Measurements from ENCODE around the gene PRKAG2.

Gene PRKAG2

DNA sequence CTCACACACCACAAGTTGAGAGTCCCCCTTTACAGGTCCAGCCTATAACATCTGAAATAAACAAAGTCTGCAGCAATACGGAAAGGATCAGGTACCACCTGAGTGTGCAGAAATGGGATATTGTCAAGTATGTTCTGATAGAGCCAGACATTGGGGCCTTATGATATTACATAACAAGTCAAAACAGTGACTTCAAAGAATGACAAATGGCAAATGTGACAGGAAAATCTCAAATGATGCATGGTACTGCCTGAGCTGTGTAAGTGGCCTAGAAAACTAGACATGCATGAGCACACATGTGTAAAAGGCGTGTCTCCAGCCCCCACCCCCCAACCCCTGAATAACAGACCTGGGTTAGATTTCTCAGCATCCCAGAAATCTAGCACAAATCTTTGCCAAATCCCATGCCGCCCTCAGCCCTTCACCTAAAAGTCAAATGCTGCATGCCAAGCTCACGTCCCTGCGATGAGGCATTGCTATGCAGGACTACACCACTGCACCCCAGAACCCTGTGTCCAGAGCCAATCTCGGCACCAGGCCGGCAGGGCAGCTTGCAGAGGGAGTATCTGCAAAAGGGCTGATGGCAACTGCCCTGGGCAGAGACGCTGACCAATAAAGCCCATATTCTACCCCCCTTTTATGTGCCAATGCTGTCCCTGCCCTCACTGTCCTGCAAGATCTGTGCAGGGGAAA, 58.8 kb downstream of the PRKAG2 start:
- DNase-seq (ENCODE audit: low spot score) = no peak

DNA sequence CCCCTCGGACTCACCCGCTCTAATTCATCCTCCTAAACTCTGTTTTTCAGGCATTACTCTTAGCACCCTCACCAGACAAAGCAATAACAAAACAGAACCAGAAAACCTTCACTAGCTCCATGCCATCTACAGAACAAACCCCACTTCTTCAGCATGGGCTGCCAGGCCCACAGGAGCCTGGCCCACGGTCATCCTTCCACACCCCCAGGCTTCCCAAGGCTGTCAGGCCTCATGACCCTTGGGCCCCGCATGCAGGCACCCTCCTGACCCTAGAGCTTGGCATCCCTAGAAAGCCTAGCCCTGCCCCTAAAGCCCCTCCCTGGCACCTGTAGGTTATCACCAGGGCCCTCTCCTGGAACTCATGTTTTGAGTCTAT, 59.6 kb downstream of the PRKAG2 start:
- no peak for DNase-seq (ENCODE audit: low spot score)

DNA sequence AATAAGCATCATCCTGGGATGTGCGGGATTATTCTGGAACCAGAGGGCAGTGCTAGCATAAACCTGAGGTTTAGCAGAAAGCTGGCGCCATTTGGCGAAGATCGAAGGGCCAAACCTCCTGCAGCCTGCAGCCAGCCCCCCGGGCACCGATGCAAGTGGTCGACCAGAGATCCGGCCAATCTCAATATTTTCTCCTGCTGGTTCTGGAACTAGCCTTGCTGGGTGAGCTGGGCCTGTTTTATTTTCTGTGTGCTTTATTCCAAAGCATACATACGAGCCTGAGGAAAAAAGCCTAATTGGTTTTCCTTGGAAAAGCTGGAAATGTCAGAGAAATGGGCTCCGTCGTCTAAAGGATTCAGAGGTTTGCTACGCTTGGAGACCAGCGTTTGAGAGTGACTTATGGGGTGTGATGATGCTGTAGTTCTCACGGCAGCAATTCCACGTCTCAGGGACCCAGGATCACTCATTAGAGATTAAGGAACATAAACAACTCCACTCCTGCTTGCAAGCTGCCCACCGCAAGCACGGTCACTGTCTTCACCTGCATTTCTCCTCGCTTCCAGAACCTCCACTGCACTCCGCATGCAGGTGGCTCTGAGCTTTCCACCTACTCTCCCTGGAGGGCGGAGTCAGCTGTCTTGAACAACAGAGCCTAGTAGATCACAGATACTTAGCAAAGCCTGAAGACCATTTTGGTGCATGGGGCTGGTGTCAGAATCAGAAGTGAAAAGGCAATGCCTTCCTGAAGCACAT, 60.2 kb downstream of the PRKAG2 start:
- no peak for DNase-seq (ENCODE audit: low spot score)

DNA sequence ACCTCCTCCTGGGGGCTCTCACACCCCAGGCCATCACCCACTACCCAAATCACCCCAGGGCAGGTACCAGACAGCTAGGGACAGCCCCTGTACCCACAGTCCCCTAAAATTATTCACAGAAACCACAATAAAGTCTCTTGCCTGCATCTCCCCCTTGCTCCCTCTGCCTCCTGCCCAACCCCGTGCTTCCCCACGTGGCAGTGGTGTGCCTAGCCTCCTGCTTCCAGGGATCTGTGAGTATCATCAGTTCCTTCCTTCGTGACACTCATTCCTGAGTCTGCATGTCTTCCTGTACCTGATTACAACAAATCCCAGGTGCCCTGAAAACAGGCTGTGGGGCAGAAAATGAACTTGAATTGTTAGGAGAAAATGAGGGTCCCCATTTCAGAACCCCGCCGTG, 61.5 kb downstream of the PRKAG2 start:
- DNase-seq (ENCODE audit: low spot score) = no peak

DNA sequence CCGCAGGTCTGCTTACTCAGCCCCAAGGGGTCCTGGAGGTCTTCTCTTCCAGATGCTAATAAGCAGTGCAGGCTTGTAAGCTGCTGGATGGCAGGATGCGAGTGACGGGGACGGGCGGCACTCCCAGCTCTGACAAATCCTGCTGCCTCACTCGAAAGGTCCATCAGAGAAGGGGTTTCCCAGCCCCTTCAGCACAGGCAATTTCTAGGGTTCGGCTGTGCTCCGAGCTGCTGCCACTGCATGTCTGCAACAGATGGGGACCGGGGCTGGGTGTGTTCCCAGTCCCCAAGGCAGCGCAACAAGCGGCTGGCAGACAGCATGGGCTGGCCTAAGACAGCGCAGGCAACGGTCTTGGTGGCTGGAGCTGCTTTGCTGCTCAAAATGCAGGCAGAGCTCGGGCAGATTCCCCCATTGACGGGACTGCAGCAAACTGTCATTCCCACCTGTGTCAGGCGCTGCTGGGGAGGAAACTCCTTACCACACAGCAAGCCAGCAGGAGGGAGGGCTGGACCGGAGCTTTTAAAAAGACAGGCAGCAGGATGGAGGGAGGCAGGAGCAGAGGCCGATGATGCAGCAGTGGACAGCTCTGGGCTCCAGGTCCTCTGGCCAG, 62.4 kb downstream of the PRKAG2 start:
- no peak for DNase-seq (ENCODE audit: low spot score)

DNA sequence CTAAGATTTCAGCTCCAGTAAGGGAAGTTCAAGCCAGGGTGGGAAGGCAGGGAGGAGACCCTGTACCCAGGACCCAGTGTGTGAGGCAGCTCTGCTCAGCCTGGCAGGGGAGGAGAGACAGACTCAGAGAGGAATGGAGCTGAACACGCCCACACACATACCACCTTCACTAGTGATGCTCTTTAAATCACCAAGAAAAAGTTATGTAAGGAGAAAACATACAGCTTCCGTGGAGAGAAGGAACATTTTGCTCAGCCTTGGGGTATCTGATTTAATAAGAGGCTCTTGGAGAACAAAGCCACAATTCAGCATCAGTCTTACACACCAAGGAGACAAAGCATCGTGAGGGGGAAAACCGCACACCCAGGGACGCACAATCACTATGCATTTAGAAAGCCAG, 62.9 kb downstream of the PRKAG2 start:
- no peak for DNase-seq (ENCODE audit: low spot score)

DNA sequence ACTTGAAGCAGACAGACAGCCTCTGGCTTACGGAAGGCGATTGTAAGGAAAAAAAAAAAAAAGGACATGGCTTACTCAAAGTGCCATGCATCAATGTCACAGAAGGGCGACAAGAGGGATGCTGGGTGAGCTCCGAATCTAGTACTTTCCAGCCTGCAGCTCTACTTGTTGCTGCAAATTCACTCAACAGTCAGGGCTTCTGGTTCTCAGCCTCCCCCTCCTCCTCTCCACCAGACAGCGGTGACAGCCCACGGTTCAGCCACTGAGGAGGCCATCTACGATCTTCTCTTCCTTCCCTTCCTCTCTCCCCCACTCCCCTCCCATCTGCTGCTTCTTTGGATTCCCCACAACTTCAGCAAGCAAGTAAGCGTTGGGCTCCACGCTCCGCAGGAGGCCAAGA, 63.5 kb downstream of the PRKAG2 start:
- DNase-seq (ENCODE audit: low spot score) = no peak

DNA sequence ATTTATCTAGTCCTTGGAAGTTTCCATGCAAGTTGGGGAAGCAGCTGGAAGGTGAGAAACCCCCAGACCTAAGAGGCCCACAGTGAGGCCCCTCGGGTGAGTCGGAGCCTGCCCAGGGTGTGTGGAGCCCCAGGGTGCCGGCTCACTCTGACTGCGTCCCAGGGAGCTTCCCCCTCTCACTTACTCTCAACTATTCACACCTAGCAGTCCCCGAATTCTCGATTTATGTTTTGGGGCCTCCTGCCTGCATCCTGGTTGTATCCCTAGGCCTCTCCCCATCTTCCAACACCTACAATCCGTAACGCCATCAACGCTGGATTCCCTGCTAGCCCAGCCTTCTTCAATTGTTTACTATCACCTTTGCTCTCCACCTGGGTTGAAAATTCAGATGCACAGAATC, 63.9 kb downstream of the PRKAG2 start:
- DNase-seq (ENCODE audit: low spot score) = no peak

DNA sequence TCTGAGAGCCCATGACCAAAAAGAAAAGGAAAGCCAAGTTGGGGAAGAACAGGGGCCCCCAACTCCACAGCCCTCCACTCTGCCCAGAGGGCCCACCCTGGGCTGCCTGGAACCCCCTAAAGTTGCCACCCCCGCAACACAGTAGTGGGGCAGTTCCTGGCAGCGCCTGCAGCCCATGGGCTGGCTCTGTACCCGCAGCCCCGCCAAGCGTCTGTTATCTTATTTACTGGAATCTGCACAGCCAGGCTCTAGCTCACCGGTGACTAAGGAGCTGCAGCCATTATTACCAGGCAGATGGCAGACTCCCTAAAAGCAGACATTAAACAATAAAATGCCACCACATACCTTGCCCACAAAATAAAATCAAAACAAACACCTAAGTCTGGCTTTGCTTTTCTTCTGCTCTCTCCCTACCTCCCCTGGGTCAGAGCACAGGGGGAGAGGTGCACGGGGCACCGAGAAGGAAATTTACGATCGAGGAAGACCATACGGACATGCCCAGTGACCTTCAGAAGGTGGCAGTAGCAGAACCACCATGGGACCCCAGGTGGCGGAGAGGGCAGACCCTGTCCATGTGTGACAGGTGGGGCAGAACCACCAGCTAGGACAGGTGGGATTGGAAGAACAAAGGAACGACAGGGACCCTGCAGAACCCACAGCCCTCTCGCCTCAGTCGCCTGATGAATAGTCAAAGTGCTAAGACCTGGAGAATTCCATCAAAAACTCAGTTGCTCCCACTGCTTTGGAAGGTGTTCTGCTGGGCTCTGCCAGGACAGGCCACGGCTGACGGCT, 66.3 kb downstream of the PRKAG2 start:
- DNase-seq (ENCODE audit: low spot score) = no peak

DNA sequence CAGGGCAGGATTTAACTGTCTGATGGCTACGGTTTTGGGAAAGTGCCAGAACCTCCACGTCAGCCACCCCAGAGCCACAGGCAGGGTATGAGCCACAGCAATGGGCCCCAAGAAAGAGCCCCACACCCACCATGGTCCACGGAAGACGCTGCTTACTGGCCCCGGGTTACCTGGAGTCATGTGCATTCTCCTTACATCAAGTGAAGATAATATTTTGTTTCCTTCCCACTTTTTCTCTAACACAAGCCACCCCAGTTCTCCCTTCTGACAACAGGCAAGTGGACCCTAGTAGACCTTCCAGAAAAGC, 67.1 kb downstream of the PRKAG2 start:
- DNase-seq (ENCODE audit: low spot score) = no peak

DNA sequence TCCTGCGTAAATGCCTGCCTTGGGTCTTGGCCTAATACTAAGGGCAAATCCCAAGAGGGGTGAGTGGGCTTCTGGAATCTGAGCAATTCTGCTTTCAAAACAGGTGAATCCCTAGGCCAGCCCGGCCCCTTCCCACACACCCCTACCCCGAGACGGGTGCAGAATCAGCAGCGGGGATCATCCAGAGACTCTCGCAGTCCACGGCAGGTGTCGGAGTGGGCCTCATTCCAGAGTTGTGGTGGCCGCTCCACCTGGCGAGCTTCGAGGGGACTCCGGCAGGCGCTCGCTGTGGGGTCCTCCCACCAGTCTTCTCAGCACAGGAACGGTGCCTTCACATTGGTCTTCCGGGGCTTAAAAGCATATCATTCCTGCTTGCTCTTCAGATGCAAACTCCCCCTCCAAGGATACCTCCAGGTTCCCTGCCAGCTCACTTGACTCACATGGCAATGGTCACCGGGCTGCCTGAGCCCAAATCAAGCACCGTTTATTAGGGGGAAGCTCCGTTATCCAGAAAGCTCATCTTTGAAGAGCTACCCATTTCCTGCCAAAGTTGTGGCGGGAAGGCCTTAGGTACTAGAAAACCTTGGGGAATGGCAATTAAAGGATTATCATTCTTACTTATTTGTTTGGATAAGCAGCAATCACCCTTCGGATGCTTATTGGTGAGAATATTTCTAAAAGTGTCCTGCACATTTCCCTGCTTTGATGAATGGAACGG, 67.6 kb downstream of the PRKAG2 start:
- no peak for DNase-seq (ENCODE audit: low spot score)

DNA sequence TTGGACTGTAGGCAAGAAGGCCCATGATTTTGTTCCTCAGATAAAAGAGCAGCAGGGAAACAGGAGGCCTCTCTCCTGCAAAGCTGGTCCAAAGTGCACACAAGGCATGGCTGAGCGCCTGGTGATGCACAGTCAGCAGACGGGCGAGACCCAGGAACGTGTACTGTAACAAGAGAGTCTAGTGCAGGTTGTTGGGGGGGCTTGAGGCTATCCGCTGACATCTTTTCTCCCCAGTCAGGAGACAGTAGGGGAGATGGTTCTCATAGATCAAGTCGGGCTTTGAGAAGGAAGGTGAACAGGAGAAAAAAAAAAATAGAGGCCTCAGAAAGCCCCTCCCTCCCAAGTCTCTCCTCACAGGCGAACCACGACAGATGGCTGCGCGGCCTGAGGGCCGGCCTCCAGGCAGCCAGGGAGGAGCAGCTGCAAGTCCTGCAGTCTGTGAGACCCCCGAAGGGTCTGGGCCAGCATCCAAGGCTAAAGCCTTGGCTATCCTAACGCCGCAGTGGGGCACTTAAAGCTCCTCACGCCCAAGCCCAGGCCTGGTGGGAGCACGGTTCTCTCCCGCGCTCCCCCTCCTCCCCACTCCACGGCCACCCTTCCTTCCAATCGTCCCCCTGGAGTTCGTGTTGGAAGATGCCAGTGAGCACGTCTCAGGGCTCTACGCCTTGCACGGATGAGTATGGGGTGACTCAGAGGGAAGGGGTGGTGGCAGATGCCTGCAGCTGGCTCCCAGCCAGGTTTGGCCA, 68.3 kb downstream of the PRKAG2 start:
- no peak for DNase-seq (ENCODE audit: low spot score)

DNA sequence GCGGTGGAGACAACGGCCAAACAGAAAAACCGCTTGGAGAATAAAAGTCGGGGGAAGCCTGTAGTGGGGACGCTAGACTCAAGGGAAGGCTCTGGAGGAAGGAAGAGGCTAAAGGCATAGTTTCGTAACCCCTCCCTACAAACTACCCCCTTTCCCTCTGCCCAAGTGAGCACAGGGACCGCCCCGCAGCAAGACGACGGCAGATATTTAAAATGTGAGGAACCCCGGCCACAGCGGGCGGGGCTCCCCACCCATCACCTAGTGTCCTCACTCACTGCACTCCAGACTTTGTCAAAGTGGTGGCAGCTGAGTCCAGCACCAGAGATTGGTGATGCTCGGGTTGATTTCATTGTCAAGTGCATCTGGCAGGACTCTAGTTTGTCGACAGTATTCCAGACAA, 69.1 kb downstream of the PRKAG2 start:
- no peak for DNase-seq (ENCODE audit: low spot score)

DNA sequence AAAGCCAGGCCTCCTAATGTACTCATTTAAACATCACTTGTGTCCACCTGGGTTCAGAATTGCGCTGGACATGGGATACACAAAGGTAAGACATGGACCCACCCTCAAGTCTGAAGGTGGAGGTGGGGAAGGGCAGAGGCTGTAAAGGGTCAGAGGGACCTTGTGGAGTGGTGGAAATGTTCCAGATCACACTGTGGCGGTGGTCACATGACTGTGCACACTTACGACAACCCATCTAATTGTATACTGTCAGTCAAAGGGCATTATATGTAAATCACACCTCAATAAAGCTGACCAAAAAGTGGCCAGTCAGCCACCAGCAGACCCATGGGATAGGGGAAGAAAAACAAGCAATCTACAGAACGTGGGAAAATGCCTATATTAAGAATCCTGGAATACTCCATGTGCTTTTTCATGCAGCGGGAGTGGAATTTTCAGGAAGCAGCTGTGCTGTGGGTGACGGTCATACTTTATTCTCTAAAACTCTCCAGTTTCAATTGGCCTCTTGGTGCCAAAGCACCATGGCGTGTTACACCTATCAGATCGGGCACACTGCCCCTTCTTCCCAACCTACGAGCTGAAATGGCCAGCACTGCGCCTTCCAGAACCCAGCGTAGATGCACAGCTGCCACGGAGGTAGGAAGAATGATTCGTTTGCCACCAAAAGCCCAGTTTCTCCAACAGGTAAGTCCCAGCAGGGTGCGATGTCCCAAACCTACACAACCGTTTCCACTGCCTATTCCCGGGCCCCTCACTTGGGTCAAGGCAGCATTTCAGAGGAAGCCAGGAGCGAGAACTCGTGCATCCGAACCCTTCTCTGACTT, 69.8 kb downstream of the PRKAG2 start:
- no peak for DNase-seq (ENCODE audit: low spot score)

DNA sequence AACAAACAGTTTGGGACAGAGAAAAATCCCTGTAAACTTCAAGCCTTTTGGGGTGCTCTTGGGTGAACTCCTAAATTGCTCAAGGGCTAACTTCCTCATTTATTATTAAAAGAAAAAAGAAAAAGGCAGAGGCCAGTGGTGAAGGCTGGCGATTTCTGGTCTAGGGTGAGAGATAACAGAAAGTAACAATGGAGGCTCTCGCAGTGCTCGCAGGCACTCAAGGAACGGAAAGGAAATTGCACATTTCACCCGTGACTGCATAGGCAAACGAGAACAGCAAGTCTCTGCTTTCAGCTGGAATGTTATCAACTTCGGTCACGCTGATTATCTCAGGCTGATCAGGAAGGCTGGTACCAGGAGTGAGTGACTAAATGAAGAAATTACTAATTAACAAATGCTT, 70.7 kb downstream of the PRKAG2 start:
- DNase-seq (ENCODE audit: low spot score) = no peak

DNA sequence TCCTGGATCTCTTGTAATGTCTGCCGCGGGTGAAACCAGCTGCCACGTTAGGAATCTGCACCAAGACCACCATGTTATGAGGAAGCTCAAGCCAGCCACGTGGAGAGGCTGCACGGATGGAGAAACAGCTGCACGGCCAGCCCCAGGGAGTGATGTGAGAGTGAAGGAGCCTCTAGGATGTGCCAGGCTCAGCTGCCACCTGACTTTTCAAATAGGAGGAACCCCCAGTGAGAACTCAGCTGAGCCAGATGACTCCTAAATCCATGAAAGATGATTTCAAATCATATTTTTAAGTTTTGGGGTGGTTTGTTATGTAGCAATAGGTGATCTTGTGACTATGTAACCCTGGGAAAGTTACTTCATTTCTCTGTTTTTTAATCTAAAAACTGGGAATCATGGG, 71.7 kb downstream of the PRKAG2 start:
- DNase-seq (ENCODE audit: low spot score) = no peak

DNA sequence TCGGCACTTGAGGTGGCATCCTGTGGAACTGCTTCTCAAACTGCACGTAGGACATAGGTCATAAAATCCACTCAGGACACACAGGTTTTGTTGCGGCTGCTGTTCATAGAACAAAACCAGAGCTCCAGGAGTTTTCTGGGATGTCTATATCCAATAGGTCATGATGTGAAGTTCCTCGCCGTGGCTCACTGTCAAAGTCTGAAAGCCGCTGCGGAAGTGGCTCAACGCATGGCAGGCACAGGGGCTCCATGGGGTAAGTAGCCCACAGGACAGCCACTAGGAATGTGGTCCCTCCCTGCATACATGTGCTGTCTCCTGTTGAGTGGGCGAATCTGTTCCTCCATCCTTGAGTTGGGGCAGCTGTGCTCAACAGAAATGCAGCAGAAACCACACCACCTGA, 72.2 kb downstream of the PRKAG2 start:
- no peak for DNase-seq (ENCODE audit: low spot score)

DNA sequence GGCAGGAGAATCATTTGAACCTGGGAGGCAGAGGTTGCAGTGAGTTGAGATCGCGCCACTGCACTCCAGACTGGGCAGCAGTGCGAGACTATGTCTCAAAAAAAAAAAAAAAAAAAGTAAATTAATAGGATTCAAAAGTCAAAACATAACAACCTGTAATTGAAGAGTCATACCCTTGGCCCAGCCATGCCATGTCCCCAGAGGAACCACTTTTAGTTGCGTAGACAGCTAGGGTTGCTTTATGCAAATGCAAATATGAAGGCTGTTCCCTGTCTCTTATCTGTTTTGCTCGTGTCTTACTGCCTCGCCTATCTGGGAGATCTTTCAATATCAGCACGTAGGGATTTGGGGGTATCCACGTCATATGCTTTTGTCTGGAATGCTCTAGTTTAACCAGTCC, 73.1 kb downstream of the PRKAG2 start:
- DNase-seq (ENCODE audit: low spot score) = no peak

DNA sequence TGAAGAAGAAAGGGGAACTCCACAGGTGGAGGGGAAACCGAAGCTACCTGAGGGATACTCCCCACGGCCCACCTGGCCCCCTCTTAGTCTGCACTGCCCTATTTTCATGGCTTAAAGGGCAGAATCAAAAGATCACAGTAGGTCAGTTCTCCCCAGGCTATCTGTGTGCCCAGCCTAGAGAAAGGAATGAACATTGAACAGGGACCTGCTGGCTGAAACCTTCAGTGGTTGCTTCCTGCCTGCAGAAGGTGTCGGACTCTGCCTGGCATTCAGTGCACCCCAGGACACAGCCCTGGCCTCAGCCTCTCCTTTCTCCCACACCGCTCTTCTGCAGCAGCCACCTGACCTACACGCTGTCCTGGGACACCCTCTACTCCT, 74.5 kb downstream of the PRKAG2 start:
- no peak for DNase-seq (ENCODE audit: low spot score)

DNA sequence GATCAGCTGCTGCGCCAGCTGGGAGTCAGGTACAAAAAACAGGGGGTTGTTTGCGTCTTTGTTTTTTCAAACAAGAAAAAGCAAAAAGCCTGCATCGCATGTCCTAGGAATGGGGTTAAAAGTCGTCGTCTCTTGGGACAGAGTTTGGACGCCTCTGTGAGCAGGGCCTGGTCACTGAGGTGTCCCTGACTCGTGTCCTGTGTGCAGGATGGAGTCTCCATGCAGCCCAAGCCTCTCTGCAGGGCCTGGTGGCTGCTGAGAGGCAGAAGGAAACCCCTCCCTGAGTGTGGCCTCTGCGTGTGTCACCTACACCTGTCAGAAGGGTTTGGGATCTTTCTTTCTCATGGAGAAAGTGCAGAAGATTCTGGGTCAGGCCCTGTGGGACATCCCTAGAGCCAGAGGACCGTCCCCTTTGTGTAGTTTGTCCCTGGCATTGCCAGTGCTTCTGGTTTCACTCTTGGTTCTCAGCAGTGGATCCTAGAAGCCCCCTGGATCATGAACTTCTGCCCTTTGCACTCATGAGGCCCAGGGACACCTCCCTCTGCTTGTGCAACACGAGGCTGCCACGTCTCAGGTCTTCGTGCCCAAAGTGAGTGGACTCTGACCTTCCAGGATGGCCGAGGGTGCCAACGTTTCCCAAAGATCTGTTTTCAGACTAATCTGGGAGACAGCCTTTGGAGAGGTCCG, 75.0 kb downstream of the PRKAG2 start:
- DNase-seq (ENCODE audit: low spot score) = no peak

Data from pons (tissue), 1 donor.